ENCODE measurements around the gene PRPF8.

The PRPF8 gene

DNA sequence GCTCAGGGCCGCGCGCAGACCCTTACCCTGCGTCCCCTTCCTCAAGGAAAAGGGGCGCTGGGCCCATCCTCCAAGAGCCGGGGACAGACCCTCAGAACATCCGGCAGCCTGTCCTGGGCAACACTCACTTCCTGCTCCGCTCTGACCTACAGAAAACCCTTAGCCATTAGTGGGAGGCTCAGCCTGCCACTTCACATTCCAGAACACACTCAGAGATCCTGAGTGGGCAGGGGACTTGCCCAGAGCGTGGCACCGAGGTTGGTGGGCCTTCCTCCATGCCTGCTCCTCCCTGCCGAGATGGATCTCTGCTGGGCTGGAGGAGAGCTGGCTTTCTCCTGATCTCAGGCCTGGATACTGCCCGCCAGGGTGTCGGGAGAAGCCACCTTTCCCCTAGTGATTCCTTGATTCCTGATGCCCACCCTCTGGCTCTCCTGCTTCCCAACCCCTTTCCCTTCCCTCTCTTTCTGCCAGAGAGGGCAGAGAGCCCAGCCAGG, 40.6 kb downstream of the PRPF8 start:
- no peak for DNase-seq

DNA sequence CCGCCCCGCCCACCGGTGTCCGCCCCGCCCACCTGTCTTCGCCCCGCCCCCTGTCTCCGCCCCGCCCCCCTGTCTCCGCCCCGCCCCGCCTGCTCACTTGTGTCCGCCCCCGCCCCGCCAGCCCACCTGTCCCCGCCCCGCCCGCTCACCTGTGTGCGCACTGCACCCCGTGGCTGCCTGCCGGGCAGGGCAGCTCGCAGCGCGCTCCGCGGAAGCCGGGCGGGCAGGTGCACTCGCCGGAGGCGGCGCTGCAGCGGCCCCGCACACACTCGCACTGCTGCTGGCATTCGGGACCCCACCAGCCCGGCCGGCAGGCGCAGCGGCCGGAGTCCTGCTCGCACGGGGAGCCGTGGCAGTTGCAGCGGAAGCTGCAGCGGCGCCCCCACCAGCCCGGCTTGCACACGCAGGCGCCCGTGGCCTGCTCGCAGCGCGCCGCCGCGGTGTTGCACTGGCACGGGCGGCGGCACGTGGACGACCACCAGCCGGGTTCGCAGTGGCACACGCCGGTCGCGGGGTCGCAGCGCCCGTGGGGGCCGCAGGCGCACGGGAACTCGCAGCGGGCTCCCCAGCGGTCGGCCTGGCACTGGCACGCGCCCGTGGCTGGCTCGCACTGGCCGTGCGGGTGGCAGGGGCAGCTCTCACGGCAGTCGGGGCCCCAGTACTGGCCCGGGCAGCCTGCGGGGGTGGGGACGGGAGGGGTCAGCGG, 41.2 kb downstream of the PRPF8 start:
- peak; percentile 61 for DNase-seq

DNA sequence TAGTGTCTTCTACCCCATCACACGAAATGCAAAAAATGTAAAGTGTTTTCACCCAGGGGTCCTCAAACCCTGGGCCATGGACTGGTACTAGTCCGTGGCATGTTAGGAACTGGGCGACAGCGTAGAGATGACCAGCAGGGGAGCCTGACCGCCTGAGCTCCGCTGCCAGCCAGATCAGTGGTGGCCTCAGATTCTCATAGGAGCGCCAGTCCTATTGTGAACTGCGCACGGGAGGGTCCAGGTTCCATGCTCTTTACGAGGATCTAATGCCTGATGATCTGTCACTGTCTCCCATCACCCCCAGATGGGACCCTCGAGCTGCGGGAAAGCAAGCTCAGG, 43.6 kb downstream of the PRPF8 start:
- DNase-seq = no peak

DNA sequence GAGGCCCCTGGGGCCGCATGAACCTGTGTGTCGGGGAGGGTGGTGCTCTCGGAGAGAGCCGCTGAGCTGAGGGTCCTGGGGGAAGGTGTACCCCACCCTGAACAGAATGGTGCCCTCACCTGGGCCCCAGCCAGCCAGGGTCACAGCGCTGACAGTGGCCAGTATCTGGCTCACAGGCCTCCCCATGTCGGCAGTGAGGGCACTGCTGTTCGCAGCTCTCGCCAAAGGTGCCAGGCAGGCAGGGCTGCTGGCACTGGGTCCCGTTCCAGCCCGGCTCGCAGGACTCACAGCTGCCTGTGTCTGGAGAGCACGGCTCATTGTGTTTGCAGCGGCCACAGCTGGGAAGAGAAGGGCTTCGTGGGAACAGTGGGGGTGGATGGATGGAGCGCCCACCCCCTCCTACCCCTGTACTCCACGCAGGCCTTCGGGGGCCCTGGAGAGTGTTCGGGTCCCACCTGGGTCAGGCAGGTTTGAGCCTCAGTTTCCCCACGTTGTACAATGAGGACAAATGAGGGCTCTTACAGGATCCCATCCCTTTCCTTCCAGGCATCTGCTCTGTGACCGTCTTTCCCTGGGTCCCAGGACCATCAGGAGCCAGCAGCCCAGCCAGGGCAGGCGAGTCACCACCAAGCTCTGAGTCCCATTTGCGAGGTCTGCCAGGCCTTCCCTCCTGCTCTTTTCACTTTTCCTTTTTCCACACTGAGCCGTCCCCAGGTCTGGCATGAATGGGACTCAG, 44.2 kb downstream of the PRPF8 start:
- DNase-seq = no peak

- no peak for DNase-seq
Measured at GRCh38 chr17:1639549-1640180, 45.0 kb downstream of the PRPF8 start.

DNA sequence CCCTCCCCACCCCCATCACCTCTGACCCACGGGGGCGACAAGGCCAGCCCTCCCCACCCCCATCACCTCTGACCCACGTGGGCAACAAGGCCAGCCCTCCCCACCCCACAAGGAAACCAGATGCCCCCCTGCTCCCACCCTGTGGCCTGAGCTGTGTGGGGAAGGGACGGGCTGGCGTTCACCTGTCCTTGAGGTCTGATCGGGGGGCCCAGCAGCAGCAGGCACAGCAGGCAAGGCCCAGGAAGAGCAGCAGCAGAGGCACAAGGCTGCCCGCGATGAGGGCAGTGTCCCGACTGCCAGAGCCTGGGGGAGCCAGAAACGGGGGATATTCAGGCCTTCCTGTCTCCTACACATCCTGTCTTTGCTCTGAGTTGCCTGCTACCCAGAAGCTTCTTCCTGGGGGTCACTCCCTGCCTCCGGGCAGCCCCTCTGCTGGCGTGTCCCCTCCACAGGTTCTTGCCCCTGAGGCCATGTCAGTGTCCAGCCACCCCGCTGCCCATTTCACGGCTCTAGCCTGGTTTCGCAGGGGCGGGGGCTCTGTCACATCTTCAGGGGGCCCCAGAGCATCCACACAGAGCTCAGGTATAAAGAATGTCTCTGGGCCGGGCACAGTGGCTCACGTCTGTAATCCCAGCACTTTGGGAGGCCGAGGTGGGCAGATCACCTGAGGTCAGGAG, 45.9 kb downstream of the PRPF8 start:
- no peak for DNase-seq

DNA sequence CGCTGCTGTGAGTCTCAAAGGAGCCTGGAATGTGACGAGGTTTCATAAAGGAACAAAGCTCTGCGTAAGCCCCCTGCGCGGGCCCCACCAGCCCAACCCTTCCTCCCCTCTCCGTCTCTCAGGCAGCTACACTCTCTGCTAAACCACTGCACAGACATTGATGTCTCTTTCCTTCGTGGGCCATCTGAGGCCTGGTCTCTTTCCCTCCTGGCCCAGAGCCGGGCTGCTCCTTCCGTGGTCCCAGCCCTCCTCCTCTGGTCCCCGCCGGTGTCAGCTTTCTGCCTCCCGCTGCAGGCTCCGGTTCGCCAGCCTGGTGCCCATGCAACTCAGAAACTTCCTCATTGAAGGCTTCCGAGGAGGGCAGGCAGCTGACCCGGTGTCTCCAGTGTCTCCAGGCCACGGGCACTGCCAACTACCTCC, 46.5 kb downstream of the PRPF8 start:
- no peak for DNase-seq

DNA sequence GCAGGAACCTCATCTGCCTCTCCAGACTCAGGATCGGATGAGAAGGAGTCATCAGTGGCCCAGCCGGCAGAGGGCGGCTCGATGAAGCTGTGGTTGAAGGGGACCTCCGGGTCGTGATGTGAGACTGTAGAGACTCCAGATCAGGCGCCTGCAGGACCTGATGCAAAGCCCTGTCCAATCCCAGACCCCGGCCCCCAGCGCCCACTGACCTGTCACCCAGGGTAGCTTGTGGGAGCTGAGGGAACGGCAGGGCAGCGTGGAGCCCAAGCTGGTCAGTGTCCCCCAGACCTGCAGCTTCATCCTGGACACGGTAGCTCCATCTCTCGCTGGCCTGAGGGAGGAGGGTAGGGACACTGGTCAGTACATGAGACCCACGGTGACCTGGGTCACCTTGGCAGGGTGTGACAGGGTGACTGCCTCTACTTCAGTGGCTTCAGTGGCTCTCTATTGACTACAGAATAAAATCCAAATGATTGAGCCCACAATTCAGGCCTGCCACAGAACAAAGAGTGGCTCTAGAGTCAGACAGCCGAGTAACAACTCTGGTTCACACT, 47.9 kb downstream of the PRPF8 start:
- no peak for DNase-seq

DNA sequence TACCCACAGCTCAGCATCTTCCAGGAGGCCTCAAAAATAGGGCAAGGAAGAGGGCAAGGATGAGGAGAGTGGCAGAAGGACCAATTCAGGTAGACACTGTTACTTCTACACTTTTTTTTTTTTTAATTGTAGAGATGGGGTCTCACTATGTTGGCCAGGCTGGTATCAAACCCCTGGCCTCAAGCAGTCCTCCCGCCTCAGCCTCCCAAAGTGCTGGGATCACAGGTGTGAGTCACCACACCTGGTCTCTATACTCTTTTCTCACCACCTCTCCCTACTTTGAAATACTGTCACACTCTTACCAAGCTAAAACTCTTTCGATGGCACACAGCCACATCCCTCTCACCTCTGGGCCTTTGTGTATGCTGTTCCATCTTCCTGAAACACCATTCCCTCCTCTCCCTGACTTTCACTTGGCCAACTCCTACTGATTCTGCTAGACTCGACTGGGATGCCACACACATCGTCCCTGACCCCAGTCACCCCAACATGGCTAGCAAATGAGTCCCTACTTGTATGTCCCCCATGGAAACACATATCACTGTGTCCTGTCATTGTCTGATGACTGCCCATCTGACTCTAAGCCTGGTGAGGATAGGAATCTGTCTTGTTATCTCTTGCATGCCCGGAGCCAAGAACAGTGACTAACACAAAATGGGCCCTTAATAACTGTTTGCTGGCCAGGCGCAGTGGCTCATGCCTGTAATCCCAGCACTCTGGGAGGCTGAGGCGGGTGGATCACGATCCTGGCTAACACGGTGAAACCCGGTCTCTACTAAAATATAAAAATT, 48.8 kb downstream of the PRPF8 start:
- no peak for DNase-seq

DNA sequence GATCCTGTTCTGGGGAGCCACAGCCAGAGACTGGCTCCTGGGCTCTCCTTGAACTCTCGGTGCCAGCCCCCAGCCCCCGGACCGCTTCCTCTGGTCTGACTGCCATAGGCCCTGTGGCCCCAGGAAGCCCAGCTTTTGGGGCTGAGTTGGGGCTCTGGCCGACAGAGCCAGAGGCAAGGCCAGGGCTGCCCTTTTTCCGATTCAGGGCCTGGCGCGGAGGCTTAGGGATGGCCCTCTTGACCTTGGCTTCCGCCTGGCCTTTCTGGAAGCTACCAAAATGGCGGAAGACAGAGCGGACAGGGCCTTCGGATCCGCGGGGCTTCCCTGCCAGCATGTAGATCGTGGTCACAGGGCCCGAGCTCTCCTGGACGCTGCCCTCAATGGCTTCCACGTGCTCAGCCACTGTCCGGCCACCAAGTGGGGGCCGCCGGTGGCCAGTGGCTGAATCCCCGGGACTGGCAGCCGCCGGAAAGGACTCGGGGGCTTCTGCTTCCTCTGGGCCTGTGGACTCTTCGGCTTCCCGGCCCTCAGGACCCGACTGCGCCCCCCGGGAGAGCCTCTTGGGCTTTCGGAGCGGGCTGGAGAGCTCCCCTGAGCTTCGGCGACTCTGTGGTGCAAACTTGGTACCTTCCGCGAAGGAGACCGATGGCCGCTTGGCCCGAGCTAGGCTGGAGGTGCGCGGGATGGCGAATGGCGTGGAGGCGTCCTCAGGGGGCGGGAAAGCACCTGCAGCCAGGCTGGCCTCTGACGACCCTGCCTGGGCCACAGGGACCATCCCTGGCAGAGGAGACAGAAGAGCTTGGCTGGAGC, 49.6 kb downstream of the PRPF8 start:
- DNase-seq = no peak

GRCh38 chr17:1630662-1631061, 54.0 kb downstream of the PRPF8 start:
- no peak for DNase-seq

DNA sequence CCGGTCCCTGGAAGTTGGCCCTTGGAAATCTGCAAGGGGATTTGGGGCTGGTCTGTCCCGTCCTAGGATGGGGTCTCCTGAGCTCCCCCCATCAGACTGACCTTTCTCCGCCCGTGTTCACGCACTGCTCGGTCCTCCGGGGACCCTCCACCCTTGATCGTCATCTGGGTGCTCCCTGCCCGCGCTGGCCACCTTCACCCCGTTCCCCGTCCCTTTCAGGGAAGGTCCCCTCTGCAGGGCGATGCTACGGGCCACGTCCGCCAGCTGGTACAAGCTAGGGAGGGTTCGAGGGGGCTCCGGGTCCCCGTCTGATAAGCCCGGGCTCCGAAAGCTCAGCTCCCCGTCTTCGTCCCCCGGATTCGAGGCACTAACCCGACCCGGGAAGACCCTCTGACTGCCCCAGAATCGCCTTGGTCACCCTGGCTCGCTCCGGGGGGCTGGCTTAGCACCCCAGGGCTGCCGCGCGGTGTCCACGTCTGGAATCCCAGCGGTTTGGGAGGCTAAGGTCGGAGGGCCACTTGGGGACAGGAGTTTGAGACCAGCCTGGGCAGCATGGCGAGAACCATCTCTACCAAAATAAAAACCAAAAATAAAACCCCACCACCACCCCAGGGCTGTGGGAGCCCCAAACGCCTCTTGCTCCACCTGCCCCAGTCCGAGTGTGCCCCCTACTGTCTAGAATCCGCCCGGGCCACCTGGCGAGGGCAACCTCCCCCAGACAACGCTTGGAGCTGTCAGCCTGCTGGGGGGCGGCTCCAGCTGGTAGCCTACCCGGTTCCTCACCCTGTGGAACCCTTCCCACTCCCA, 55.0 kb downstream of the PRPF8 start:
- peak; percentile 94 for DNase-seq

DNA sequence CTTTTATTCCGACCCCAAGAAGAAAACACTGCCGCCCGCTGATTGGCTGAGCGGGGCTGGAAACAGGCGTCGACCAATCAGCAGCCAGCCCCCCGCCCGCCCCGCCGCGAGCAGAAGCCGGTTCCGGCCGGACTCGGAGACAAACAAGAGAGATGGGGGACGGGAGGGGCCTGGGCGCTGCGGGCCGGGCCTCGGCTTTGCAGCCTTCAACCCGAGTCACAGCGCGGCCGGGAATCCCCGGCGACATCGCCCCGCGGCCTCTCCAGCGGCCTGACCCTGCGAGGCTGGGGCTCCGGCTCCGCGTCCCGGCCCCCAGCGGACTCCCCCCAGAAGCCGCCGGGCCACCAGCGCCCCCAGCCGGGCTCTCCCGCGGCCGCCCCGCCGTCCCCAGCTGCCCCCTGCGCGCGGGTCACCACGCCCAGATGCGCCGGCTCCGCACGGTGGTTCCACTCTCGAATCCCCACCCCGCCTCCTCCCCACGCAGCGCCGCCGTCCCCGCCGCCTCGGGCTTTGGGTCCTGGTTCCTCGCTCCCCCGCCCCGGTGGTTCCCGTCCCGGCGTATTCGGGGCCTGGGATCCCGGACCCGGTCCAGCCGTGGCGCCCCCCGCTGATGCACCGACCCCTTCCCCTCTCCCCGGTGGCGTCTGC, 55.7 kb downstream of the PRPF8 start:
- DNase-seq = peak; percentile 91

DNA sequence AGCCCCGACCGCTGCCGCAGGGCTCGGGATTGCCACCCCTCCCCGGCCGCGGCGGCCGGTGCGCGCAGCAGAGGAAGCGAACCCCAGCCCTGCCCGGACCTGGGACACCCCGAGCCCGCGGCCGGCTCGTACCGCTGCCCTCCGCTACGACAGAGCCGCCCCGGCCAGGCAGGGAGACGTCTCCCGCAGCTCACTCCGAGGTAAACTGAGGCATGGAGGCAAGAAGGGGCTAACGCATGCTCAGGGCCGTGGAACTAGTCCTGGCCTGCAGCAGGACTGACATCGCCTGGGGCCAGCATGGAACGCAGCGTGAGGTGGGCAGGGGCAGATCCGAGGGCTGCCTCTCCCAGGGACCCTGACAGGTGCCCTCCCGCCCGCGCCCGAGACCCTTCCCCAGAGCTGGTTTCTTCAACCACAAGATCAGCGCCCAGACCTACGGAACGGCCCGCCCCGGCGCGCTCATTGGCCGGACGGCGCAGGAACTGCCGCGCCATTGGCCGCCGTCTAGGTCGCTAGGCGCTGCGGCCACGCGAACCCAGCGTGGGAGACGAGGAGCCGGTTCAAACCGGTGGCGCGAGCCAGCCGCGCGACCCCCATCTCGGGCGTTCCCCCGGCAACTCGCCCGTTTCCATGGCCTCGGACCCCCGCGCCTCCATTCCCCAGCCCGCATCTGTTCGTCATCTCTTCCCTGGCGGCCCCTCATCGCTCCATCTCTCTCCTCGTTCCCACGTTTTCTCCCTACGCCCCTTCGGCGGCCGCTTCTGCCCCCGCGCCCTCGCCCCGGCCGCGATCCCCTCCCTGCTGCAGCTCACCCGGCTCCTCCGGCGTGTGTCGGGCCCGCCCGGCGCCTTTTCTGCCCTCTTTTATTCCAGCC, 56.4 kb downstream of the PRPF8 start, which contains the start of gene SLC43A2:
Gene SLC43A2 (minus strand): TSS at position 853 of the 874 bp plus-strand sequence. CDS start 960 bp downstream, outside the sequence.
- DNase-seq = peak; percentile 83

DNA sequence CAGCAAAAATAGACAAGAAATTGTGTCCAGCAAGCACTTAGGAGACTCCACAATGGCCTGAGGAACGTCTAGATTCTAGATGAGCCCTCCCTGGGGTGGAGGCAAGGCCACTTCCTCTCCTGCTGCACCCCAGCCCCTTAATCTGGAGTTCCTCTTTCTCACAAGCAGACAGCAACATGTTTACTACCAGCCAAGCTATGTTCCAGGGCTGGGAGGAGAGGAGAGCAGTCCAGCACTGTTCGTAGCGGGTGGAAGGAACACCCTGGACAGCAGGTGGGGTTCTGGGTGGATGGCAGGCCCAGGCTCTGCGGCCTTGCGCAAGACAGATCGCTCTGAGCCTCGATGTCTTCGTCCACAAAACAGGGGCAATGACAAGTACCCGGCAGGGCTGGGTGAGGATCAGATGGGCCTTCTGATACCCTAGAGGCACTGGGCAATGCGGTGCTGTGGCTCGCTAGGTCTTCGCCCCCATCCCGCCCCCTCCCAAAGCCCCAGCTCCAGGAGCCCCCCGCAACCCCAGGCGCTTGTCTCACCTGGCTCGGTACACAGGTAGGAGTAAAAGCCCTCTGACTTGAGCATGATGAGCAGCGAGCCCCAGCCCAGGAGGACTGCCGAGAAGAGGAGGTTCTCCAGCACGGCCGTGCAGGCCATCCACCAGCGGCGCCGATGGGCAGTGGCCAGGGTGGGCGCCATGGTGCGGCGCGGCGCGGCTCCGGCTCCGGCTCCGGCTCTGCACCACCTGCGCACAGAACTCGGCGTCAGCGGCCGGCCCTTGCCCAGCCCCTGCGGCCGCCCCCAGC, 57.3 kb downstream of the PRPF8 start:
- DNase-seq = no peak

GRCh38 chr17:1626333-1626732, 58.3 kb downstream of the PRPF8 start:
- no peak for DNase-seq

- no peak for DNase-seq
Measured at GRCh38 chr17:1625581-1625980, 59.1 kb downstream of the PRPF8 start.

GRCh38 chr17:1625053-1625452, 59.6 kb downstream of the PRPF8 start:
- DNase-seq = no peak
